ENCODE measurements around the gene TUBG1.

DNA sequence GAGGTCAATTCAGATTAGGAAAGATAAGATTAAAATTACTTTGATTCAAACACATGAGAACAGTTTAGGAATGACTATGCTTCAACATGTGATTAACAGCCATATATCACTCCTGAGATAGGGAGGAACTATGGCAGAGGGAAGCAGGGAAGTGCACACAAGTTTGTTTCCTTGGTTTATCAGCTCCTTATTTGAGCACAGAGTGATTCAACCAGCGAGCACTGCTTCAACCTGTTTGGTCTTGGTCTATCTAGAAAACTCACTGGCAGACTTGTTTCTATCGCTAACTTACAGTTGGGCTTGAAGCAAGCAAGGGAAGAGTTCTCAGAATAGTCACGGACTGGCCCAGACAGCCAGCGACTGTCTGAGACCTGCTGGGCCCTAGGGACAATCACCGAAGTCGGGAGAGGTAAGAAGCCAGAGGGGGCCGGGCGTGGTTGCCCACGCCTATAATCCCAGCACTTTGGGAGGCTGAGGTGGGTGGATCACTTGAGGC is 23.5 kb downstream of the TUBG1 start:
- TF ChIP-seq EZH2 (IDR thresholded peaks at IDR 0.05; ENCODE audit: low read length) (no peak), CTCF (optimal IDR thresholded peaks at IDR 0.05 in 1 of 3, IDR thresholded peaks at IDR 0.05 in 1 of 3, conservative IDR thresholded peaks at IDR 0.05 in 1 of 3; ENCODE audit: extremely low read depth in 1 of 3, insufficient read depth in 2 of 3, low read length in 3 of 3) (no peak)

Measured in keratinocyte (primary cell).